Activated T-cell treated with anti-CD3 and anti-CD28 coated beads for 1 hour (primary cell): Measurements from ENCODE around the gene NAA35.
"Not testable (repeated sequence)": the region's sequence is repeated elsewhere in the genome, so short reads cannot be mapped to it uniquely, and the experiment has no call there.

Source experiments
- DNase-seq: peaks from one replicate; pipeline ENCODE4 v3.0.0-alpha.2; 2020; ENCODE audit warnings: low read depth

The NAA35 gene

DNA sequence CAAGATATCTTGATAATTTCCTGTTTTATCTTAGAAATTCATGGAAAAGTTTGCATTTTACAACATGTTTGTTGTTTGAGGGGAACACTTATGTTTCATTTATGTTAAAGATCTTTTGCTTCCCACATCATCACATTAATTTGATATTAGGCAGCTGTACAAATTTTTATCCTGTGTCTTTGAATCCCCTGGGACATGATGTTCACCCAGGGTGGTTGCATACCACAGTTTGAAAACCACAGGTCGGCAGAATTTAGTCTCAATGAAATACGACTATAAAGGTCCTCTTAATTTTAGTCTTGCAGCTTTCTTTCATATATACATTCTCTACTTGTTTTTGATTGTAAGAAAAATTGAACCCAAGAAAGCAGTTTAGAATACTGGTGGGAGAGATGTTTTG, 3.7 kb downstream of the NAA35 start:
- DNase-seq, result no peak

DNA sequence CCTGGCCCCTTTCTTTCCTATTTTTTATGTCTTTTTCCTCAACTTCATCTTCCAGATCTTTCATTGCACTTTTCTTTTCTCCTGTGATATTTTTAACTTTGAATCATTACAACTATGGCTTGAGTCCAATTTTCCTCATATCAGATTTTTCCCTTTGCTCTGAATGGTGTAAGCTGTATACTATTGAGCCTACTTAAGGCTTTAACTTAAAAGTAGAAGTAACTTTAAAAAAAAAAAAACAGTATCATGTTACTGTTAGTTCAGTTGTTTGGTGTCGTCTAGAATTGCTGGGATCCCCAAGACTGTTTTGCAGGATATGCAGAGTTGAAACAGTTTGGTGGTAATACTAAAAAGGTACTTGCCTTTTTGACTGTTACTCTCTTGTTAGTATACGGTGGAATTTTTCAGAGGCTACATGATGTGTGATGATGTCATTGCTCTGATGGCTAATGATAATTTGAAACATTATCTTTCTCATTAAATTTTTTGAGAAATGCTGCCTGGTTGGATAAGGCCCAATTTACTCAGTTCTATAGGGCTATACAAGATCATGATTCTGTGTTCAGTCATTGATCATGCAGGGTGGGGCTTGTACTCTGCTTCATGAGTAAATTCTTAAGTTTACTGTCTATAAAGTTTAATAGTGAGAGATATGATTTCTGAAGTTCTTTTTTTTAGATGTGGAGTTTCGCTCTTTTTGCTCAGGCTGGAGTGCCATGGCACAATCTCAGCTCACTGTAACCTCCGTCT, 8.8 kb downstream of the NAA35 start:
- DNase-seq, result no peak

DNA sequence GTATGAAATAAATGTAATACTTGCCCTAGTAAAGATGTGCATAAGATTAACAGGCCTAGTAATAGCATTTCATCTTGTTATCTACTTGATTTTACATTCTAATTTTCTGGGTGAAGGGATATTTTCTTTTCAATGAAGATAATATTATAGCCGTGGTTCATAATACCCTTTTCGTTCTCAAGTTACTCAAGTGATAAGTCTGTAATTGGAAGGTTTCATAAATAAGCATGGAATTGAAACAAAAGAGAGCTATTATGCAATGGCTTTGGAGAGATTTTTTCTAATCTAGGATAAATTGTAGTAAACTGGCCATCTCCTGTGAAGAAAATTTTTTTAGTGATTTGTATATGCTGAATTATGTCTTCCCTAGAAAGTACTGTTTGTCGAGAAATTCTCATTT, 19.0 kb downstream of the NAA35 start:
- DNase-seq, result no peak

DNA sequence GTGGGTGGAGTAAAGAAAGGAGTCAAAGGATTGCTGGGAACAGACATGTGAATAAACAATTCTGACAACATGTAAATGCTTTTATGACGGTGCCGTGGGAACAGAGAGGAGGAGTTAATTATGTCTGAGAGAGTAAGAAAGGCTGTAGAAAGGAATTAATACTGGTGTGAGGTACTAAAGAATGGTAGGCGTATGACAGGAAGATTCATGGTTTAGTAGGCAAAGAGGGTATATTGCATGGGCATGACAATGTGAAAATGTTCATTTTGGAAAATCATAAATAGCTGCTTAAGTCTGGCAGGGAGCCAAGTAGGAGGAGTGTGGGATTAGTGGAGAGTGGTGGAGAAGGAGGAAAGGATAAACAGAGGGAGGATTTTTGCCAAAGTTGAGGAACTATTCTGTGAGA, 19.7 kb downstream of the NAA35 start:
- no peak for DNase-seq

DNA sequence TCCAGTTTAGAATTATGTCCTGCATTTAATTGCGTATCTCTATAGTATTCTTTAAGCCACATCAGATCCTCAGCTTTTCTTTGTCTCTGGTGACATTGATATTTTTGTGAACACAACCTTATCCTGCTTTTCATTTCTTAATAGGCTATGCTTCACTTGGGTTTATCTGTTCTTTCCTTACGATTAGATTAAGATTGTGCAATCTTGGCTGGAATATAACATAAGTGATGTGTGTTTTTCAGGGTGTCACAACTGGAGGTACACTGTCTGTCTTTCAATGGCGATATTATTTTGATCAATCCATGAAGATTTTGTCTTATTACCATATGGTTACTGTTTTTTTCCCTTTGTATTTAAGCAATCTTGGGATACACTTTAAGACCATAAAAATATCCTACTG, 23.6 kb downstream of the NAA35 start:
- no peak for DNase-seq

DNA sequence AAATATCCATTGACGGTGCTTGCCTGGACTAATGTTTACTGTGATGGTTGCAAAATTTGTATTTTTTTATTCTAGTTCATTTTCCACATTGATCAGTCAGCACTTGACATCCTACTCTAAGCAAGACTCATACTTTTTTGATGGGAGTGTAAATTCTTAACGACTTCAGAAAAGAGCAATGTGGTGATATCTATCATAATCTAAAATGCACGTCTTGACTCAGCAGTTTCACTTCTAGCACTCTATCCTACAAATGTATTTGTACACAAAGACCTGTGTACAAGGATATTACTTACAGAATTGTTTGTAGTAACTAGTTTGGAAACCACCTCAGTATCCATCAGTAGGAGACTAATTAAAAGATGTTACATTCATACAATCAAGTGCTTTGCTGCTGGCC, 24.0 kb downstream of the NAA35 start:
- no peak for DNase-seq

DNA sequence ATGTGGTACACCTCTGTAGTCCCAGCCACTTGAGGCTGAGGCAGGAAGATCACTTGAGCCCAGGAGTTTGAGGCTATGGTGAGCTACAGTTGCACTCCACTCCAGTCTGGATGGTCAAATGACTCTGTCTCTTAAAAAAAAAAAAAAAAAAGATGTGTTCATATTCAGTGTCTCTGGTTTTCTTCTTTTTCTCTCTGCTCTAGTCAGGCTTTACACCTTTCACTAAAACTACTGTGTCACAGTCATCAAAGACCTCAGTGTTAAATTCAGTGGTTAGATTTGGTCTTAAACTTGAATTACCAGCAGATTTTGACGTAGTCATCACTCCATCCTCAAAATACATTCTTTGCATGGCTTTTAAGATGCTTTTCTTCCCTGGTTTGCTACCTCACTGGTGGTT, 28.8 kb downstream of the NAA35 start:
- no peak for DNase-seq

DNA sequence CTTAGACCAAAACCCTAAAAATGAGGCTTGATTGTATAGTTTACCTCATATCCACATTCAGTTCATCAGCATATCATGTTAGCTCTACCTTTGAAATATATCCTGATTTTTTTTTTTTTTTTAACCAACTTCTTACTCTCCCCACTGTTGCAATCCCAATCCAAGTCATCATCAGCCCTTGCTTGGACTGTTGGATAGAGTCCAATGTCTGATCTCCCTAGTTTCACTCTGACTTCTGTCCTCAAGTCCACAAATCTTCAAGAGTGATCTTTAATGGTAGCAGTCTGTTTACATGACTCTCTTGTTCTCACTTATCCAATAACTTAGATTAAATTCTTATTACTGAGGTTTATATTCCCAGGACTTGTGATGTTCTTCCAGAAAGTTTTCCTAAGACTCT, 30.8 kb downstream of the NAA35 start:
- DNase-seq, result no peak

DNA sequence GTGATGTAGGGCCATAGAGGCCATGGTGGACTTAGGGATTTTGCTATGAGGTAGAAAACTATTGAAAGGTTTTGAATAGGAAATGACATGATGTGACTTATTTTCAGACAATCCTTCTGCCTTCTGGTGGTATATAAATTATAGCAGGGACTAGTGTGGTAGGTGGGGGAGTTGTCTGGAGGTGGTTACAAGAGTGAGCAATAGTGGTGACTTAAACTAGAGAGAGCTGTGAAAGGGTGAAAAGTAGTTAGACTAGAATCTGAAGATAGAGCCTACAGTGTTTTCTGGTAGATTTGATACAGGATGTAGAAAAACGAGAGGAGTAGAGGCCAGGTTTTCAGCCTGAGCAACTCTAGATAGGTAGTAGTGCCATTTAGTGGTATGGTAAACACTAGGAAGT, 32.3 kb downstream of the NAA35 start:
- DNase-seq, result no peak

DNA sequence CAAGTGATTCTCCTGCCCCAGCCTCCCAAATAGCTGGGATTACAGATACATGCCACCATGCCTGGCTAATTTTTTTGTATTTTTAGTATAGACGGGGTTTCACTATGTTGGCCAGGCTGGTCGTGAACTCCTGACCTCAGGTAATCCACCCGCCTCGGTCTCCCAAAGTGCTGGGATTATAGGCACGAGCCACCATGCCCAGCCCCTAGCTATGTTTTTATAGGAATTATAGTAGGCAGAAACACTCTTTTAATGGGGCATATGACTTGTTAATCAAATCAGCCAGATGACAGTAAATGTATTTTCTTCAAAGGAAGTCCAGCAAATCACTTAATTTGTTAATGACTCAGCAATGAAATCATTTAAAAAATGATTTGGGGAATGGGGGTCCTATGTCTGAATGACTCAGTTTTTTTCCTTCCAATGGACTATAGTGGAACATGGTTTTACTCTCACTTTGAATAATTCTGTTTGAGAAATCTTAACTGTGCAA, 33.2 kb downstream of the NAA35 start:
- DNase-seq, result not testable (repeated sequence)

DNA sequence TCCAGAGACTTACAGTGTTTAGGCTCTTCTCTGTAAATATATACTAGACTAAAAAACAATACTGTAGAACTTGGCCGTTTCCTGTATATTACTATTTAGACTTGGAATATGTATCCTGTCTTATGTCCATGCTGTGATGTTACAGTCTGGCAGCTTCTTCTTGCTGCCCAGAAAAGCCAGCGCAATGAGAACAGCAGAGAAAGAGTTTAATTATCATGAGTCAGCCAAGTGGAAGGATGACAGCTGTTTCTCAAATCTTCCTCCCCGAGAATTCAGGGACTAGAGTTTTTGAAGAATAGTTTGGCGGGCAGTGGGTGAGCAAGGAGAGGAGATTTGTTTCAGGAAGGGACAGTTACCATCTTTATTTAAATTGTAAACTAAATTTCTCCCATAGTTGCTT, 37.5 kb downstream of the NAA35 start:
- DNase-seq, result no peak

DNA sequence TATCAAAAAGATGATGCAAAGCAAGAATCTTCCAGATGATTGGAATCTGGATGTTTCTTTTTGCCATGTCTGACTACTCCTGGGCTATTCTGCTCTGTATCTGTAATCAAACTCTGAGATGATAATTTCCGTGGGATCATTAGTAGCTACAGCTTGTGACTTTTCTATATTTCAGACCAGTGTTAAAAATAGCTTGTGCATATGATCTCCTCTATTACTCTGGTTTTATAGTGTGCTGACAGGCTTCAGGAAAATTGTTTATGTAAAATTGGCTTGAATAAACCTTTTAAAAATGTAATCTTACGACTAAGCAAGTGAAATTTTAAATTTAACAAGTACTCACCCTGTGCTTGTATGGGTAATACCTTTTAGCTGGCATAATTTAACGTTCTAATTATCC, 40.4 kb downstream of the NAA35 start:
- no peak for DNase-seq

DNA sequence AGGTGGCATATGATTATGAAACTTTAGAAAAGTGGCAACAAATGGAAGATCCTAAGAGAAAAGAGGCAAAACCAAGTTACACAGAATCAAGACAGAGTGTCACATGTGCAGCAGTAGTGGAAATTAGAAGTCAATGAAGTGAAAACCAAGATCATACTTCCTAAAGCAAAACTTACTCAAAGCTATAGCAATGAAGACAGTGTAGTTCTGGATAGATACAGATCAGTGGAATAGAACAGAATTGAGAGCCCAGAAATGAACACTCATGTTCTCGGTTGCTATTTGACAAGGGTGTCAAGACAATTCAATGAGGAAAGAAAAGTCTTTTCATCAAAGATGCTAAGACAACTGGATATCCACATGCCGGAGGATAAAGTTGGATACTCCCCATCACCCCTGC, 43.5 kb downstream of the NAA35 start:
- DNase-seq, result no peak

DNA sequence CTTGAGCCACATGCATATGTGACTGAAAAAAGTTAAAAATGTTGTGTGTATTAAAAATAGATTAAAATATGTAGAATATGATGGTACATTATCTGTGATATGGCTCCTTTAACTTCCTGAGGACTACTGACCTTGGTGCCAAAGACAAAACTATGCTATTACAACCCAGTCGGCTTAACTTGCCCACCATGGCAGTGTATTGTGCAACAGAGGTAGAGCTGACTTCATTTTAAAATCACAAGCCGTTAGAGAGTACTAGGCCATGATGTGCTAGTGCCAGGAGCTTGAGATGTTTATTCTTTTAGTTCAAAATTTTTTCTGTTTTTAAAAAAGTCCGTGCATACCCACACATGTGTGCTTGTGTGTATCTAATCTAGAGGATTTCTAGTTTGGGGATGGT, 46.3 kb downstream of the NAA35 start:
- no peak for DNase-seq

DNA sequence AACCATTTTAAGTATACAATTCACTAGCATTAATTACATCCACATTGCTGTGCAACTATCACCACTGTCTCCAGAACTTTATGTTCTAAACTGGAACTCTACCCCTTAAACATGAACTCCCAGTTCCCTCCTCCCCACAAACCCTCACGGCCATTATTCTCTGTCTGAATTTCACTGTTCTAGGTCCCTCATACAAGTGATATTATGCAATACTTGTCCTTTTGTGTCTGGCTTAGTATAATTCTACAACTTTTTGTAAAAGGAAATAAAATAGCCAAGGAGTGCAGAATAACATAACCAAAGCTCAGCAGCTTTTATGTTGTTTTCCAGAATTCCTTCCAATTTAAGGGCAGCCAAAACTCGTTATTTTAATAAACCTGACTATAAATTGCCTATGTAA, 53.2 kb downstream of the NAA35 start:
- DNase-seq, result no peak

DNA sequence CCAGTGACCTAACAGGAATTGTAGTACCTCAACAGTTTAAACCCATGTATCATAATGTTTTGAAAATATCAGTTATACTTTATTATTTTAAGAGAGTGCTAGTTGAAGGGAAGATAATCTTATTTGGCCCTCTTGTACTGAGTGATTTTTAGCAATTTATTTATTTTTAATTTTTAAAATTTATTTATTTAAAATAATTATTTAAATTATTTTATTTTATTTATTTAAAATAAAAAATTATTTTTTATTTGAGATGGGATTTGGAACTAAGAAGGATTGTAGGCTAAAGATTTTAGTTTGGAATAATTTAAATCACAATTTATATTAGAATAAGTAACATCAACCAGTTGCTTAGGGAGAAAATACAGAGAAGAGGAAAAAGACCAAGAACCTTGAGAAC, 54.2 kb downstream of the NAA35 start:
- DNase-seq, result no peak

DNA sequence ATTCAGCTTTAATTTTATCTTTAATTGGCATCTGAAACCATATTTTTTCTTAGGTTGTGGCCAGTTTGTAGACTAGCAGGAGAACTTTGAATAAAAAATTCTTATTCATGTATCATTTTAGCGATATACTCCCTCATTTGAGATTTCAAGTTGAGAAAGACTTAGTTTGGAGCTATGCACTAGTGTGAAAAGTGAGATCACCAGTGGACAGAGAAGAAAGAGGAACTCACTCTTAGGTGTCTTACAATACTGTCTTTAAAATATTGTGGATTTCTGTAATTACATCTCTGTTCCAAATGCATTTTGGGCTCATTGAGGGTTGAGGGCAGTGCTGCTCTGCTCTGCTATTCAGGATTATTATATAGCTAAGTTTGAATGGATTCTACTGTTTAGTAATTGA, 54.7 kb downstream of the NAA35 start:
- DNase-seq, result no peak

DNA sequence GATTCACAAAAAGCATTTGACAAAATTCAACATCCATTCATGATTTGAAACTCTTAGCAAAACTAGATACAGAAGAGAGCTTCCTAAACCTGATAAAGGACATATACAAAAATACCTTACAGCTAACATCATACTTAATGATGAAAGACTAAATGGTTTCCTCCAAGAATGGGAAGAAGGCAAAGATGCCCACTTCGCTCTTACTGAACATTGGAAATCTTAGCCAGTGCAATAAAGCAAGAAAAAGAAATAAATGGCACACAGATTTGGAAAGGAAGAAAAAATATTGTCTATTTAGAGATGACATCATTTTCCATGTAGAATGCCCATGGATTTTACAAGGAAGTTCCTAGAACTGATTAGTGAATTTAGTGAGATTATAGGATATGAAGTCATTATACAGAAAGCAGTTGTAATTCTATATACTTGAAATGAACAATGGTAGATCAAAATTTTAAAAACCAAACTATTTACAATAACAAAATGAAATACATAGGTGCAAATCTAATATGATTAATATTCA, 64.4 kb downstream of the NAA35 start:
- no peak for DNase-seq

DNA sequence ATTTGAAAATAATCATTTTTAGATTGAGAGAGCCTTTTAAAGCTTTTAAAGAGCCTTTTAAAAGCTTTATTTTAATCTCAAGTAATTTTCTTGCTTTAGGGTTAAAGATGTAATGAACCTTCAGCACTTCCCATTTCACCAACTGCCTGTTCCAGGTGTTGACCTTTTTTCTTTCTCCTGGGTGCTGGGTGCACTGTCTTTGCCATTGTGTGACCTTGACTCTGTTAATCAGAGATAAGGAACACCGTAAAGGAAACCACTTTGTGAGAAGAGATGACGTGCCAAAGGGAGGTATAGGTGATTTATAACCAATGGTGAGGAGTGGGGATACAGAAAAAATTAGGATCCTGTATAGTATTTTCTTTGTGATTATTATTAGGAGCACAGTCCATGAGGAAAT, 68.2 kb downstream of the NAA35 start:
- DNase-seq, result no peak

DNA sequence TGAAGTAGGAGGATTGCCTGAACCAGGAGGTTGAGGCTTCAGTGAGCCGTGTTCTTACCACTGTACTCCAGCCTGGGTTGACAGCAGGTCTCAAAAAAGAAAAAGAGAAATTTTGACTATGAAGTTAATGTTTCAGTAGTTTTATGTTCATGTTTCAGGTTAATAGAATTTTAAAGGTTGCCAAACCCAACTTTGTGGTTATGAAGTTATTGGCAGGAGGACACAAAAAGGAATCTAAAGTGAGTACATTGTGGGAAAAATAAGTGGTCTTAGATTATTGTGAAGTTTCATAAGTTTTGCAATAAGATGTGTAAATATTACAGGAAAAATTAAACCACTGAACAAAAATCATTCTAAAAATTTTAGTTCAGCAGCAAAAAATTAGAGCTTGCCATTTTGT, 79.8 kb downstream of the NAA35 start:
- DNase-seq, result no peak

DNA sequence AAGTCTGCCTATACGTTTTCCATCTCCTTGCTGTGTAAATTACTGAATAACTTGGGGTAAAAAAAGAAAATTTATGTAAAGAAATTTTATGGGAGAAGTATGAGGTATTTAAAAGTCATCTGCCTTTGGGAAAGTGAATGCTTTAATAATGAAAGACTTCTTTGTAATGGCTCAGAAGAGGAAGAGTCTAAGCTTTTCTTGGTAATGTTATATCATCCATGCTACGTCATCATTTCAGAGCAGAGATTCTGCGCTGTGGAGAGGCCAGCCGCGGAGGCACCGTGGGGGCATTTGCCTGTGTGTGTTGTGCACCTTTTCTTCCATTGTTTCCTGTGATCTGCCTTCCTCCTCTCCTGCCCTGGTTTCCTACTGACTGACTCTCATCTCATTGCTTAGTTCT, 80.2 kb downstream of the NAA35 start:
- DNase-seq, result no peak

DNA sequence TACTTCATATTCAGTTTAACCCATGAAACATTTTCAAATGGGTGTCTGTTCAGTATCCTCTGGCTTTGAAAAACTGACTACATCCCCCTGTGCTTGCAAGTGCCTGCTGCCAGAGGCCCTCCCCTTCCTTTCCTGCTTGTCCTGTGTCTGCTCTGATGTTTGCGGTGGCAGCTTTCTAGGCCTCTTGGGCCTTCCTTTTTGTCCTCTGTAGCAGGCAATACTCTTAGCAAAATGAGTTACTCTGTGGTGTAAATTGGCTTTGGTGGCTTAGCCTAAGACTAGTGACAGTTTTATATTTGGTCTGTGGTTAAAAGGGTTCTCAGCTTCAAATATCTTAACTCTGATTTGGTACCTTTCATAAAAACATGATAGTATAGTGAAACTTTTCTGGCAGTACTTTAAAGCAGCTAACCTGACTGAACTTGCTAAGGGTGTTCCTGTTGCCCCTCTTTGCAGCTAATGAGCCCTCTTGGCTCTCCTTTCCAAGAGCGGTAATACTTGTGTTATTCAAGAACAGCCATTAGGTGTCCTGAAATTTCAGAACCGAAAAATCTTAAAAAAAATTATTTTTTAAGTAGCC, 81.8 kb downstream of the NAA35 start:
- no peak for DNase-seq

DNA sequence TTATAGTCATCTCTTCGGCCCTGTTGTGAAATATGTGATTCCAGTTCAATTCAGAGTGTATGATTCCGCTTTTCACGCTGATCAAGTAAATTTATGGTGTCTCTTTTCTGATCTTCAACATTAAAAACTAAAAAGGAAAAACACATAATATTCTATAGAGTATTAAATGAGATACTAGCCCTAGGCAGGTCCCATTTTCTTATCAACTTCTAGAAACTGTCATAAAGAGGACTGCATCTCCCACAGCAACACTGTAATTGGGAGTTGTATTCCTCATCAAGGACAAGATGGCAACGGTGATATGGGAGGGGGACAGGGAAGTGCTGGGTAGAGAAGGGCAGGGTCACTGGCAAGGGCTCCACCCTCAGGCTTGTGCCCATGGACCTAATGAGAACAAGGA, 86.8 kb downstream of the NAA35 start:
- no peak for DNase-seq
